Measurements from ENCODE around the gene RBM47. TPM values are rescaled to one million over a fixed set of nuclear protein-coding genes. Genes with fewer than 3 reads are reported as not detected.

RBM47 gene
- total RNA-seq, 1 donor from 2014 or later: 4.6 TPM

DNA sequence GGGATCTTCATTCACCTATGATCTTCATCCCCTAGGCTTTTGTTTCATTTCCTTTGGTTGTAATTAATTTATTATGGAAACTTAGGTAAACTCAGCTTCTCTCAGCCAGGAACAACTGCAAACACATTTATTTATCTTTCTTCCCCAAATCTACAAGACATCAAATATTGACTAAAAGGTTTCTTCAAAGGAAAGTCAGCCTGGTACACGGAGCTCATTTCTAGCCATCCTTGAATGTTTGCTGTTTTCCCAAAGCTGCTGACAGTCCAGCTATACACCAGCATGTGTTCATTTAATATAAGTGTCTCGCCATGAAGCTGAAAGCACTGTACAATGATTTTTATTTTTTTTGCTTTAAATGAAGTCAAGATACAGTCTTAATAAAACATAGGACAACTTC is 16.8 kb downstream of the RBM47 start:
- H3K9me3 Mint-ChIP-seq (ENCODE audit: unreplicated experiment): no peaks in the 10 kb centered on the region
- H3K27ac Mint-ChIP-seq (ENCODE audit: unreplicated experiment): no peak overlapping the region
- H3K4me3 Mint-ChIP-seq (ENCODE audit: unreplicated experiment): no peak overlapping the region
- DNase-seq (ENCODE audit: low spot score): no peak
- no peak for TF ChIP-seq CTCF (IDR thresholded peaks at IDR 0.05; ENCODE audit: unreplicated experiment)
- H3K27me3 Mint-ChIP-seq (ENCODE audit: unreplicated experiment): no peaks in the 10 kb centered on the region
- no peaks in the 10 kb centered on the region for H3K4me1 Mint-ChIP-seq (ENCODE audit: unreplicated experiment)
- H3K36me3 Mint-ChIP-seq (ENCODE audit: low read depth, unreplicated experiment): no peaks in the 10 kb centered on the region

DNA sequence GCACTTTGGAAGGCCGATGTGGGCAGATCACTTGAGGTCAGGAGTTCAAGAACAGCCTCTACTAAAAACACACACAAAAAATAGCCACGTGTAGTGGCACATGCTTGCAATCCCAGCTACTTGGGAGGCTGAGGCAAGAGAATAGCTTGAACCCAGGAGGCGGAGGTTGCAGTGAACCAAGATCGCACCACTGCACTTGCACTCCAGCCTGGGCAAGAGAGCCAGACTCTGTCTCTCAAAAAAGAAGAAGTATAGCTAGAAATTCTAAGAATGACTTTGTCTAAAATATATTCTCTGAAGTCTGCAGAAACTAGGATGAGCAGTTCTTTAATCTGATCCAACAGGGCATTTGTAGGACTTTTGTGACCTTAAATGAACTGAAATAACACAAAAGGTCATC is 17.4 kb downstream of the RBM47 start:
- H3K27me3 Mint-ChIP-seq (ENCODE audit: unreplicated experiment): no peaks in the 10 kb centered on the region

DNA sequence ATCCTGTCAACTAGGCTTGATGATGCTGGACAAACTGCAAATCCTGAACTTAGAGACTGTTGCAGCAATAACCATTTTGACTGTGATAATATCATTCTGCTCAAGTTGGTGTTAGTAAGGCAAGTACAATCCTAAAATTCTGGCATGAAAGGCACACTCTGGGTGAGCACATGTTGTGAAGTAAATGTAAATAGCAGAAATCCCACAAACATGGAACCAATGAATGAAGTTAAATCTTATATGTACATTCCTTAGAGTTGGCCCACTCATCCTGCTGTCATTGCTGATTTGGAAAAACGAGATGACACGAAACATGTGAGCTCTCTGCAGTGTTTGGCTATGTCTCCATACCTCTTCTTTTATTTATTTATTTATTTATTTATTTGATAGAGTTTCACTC is 21.0 kb downstream of the RBM47 start:
- TF ChIP-seq CTCF (IDR thresholded peaks at IDR 0.05; ENCODE audit: unreplicated experiment): no peak
- no peaks in the 10 kb centered on the region for H3K9me3 Mint-ChIP-seq (ENCODE audit: unreplicated experiment)
- no peaks in the 10 kb centered on the region for H3K4me1 Mint-ChIP-seq (ENCODE audit: unreplicated experiment)
- no peak overlapping the region for H3K27ac Mint-ChIP-seq (ENCODE audit: unreplicated experiment)
- H3K27me3 Mint-ChIP-seq (ENCODE audit: unreplicated experiment): no peaks in the 10 kb centered on the region
- H3K4me3 Mint-ChIP-seq (ENCODE audit: unreplicated experiment): no peak overlapping the region
- peaks cover 3% of the 10 kb centered on the region for H3K36me3 Mint-ChIP-seq (ENCODE audit: low read depth, unreplicated experiment)
- DNase-seq (ENCODE audit: low spot score): no peak

More for the DNA sequence above, 17.4 kb downstream of the RBM47 start:
- Mint-ChIP-seq H3K27ac (ENCODE audit: unreplicated experiment) (no peak overlapping the region), H3K4me3 (ENCODE audit: unreplicated experiment) (no peak overlapping the region), H3K4me1 (ENCODE audit: unreplicated experiment) (no peaks in the 10 kb centered on the region), H3K36me3 (ENCODE audit: low read depth, unreplicated experiment) (no peaks in the 10 kb centered on the region), H3K9me3 (ENCODE audit: unreplicated experiment) (no peaks in the 10 kb centered on the region)
- TF ChIP-seq CTCF (IDR thresholded peaks at IDR 0.05; ENCODE audit: unreplicated experiment): no peak
- DNase-seq (ENCODE audit: low spot score): no peak

DNA sequence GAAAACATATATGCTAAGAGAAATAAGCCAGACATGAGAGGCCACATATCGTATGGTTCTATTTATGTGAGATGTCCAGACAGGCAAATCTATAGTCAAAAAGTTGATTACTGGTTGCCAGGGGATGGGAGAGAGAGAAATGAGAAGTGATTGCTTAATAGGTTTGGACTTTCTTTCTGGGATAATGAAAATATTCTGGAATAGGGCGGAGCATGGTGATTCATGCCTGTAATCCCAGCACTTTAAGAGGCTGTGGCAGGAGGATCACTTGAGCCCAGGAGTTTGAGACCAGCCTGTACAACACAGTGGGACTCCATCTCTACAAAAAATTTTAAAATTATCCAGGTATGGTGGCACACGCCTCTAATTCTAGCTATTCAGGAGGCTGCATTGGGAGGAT is 22.4 kb downstream of the RBM47 start:
- TF ChIP-seq CTCF (IDR thresholded peaks at IDR 0.05; ENCODE audit: unreplicated experiment): no peak
- Mint-ChIP-seq H3K9me3 (ENCODE audit: unreplicated experiment) (no peaks in the 10 kb centered on the region), H3K4me1 (ENCODE audit: unreplicated experiment) (no peaks in the 10 kb centered on the region), H3K4me3 (ENCODE audit: unreplicated experiment) (no peak overlapping the region), H3K27me3 (ENCODE audit: unreplicated experiment) (no peaks in the 10 kb centered on the region), H3K36me3 (ENCODE audit: low read depth, unreplicated experiment) (peaks cover 3% of the 10 kb centered on the region), H3K27ac (ENCODE audit: unreplicated experiment) (no peak overlapping the region)
- no peak for DNase-seq (ENCODE audit: low spot score)

DNA sequence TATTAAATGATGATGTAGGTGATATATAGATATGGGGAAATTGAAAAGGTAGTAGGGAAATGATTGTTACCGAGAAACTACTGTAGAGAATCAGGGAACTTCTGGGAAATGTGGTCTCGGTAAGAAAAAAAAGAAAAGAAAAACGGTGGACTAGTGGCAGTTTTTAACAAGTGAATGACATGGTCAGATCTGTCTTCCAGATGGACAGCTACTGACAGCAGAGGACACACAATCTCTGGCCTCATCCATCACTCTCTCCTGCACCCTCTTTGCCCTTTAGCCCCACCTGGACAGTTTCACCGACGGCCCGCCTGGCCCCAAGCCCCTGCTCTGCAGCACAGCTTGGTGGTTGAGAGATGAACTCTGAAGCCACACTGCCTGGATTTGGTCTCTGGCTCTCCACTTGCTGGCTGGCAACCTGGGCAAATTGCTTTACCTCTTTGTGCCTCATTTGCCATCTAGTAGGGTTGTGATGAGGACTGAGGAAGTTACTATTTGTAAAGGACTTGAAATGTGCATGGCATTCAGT is 23.4 kb downstream of the RBM47 start:
- H3K27ac Mint-ChIP-seq (ENCODE audit: unreplicated experiment): no peak overlapping the region

More for the DNA sequence above, 23.4 kb downstream of the RBM47 start:
- H3K4me3 Mint-ChIP-seq (ENCODE audit: unreplicated experiment): no peak overlapping the region
- peaks cover 3% of the 10 kb centered on the region for H3K36me3 Mint-ChIP-seq (ENCODE audit: low read depth, unreplicated experiment)
- no peaks in the 10 kb centered on the region for H3K9me3 Mint-ChIP-seq (ENCODE audit: unreplicated experiment)
- DNase-seq (ENCODE audit: low spot score): no peak
- H3K27me3 Mint-ChIP-seq (ENCODE audit: unreplicated experiment): no peaks in the 10 kb centered on the region
- H3K4me1 Mint-ChIP-seq (ENCODE audit: unreplicated experiment): no peaks in the 10 kb centered on the region
- TF ChIP-seq CTCF (IDR thresholded peaks at IDR 0.05; ENCODE audit: unreplicated experiment): no peak

Measured in endothelial cell (in vitro differentiated cells).